GM18498 (cell line): ENCODE data around the gene OSBPL6.

Source experiments
- ATAC-seq: cut with Tn5 transposase; IDR thresholded peaks from one replicate; pipeline ENCODE4 v1.9.1; 2021; ENCODE audit warnings: mild to moderate bottlenecking, moderate library complexity; ENCODE audit not compliant: unreplicated experiment

Gene OSBPL6

GRCh38 chr2:178269438-178270224 lies 75.3 kb downstream of the OSBPL6 start:
- ATAC-seq: no peak

DNA sequence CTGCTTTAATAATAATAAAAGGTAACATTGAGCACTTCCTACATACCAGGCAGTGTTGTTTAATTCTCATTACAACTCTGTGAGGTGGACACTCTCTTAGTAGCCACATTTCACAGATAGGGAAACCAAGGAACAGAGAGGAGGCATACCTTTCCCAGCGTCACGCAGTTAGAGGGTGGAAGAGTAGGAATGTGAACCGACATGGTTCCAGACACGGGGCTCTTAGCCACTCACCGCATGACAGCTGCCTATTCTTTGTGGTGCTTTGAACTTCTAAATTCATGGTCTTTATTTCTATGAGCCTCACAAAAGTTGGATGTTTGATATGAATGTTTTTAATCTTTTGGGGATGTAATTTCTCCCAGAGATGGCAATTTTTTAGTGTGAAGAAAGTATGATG lies 76.0 kb downstream of the OSBPL6 start:
- ATAC-seq: no peak

GRCh38 chr2:178271094-178271493 lies 76.8 kb downstream of the OSBPL6 start:
- ATAC-seq: no peak

- no peak for ATAC-seq
Measured at GRCh38 chr2:178271629-178272333, 77.5 kb downstream of the OSBPL6 start.

DNA sequence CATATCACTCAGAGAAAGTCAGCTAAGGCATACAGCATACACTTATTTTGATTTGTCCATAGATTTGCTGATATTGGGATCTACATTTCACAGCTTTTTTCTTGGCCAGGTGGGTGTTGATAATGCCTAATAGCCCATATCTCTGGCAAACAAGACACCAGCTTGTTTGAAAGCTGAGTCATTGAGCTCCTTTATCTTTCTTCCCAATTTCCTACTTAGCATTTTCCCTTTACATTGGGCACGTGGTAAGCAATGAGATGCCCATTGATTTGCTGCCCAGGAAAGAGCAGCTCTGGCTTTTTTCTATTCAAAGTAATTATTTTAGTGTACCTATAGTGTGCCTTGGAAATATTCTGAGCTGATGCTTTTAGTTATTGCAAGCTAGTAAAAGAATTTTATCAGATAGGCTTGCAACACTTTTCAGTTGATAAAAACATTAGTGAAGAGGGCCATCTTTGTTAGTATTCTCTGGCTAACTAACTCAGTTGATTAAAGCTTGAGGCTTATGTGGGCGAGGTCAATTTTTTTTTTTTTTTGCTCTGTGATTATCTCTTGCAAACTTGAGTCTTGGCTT lies 79.6 kb downstream of the OSBPL6 start:
- no peak for ATAC-seq

DNA sequence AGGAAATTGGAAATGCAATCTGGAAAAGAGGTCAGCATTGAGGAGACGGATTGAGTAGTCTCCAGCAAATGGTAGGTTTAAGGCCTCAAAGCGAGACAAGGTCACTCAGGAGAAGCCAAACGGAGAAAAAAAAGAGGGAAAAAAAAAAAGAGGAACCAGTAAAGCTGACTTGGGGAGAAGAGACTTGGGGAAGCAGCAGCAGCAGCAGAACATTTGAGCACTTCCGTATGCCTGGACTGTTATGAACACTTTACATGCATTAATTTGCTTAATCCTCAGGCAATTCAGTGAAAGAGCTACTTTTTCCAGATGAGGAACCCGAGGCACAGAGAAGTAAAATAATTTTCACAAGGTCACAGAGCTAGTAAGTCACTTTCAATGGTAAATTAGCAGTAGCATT lies 81.3 kb downstream of the OSBPL6 start:
- ATAC-seq: no peak

DNA sequence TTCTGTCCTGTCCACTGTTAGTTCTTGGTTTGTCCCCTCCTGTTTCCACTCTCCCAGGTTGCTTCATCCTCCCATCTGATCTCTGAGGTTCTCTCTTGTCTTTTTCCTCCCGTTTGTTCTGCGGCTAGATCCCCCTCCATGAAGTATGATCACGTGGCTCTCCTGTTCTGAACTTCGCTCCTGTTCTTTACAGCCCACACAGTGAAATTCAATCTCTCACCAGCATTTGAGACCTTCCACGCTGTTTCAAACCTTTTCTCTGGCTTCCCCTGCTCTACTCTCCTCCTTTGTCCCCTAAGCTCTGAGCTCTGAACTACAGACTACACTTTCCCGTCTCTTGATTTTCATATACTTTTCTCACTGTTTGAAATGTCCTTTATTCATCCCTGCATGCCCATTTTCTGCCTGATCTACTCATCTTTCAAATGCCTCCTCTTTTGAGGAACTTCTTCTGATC lies 83.5 kb downstream of the OSBPL6 start:
- no peak for ATAC-seq

DNA sequence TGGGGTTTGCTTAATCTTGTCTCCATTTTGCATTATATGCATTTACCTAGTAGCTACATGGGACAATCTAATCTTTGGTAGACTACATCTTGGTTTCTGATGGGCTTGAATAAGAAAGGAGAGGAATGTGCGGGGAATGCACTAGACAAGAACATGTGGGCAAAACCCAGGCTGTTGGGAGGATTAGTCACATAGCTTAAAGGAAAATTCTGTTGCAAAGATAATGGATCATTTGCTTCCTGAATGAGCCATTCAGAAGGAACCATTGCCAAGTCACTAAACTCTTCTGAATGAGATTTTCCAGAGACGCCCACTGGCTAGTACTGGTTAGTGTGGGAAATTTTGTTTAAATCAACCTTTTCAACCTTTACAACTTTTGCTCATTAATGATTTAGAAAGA lies 84.8 kb downstream of the OSBPL6 start:
- ATAC-seq: no peak

DNA sequence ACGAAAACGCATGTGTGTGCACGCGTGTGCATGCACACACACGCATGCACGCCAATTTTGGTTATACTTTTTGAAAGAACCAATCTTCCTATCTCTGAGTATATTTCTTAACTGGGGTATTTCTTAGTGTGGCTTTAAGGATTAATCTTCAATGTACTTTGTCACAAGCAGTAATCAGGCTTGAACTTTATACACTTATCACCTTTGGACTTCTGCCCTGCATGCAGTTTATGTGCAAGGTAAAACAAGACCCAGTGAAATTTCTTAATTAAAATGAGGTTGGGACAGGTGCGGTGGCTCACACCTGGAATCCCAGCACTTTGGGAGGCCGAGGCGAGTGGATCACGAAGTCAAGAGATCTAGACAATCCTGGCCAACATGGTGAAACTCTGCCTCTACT lies 85.3 kb downstream of the OSBPL6 start:
- no peak for ATAC-seq

GRCh38 chr2:178280244-178280852 lies 86.0 kb downstream of the OSBPL6 start:
- peak; percentile 85 for ATAC-seq

- ATAC-seq: no peak
Measured at GRCh38 chr2:178282075-178282815, 87.9 kb downstream of the OSBPL6 start.

- ATAC-seq: no peak
Measured at GRCh38 chr2:178283341-178283918, 89.1 kb downstream of the OSBPL6 start.

- ATAC-seq: no peak
Measured at GRCh38 chr2:178284613-178285286, 90.4 kb downstream of the OSBPL6 start.

- ATAC-seq: no peak
Measured at GRCh38 chr2:178285287-178285615, 90.9 kb downstream of the OSBPL6 start.

DNA sequence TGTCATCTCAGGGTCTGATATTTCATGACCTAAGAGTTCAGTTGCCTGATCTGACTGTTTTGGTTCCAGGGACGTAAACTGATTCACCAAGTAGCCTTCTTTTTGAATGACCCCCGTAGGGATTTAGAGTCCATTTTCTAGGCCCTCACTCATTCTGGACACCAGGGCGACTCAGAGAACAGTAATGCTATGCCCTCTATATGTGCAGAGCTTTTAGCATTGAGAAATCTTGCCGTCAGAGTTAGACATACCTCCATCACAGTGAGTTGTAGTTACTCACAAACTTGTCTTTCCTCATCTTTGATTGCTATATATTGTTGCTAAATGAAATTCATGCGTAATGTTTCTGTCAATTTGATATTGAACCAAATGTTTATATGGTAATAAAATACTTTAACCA lies 92.3 kb downstream of the OSBPL6 start:
- ATAC-seq: no peak

DNA sequence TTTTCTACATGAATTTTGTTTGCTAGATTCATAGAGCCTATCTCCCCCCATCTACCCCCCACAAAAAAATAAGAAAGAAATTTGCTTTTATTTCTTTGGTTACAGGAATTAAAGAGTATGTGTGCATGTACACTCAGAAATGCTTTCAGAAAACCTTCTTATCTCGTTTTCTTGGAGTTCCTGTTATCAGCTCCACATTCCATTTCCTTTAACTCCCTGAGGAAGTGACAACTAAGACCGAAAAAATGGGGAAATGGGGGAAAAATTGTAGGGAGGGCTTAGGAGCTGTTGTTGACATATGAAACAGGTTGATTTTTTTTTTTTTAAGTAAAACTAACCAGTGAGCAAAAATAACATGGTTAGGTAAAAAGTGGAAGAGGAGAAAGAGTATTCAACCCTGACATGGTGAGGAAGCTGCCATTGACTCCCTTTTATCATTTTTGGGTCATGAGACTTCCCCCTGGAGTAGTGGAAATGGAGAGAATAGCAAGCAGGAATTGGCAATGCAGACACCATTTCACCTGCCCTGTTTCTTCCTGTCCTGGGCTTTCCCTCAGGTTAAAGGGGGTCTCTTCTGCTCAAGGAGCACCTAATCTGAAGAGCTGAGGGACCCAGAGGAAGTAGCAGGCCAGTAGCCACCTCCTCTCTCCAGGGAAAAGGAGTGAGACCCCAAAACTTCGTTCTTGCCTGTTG lies 93.5 kb downstream of the OSBPL6 start:
- no peak for ATAC-seq

GRCh38 chr2:178291703-178292102 lies 97.4 kb downstream of the OSBPL6 start:
- no peak for ATAC-seq

DNA sequence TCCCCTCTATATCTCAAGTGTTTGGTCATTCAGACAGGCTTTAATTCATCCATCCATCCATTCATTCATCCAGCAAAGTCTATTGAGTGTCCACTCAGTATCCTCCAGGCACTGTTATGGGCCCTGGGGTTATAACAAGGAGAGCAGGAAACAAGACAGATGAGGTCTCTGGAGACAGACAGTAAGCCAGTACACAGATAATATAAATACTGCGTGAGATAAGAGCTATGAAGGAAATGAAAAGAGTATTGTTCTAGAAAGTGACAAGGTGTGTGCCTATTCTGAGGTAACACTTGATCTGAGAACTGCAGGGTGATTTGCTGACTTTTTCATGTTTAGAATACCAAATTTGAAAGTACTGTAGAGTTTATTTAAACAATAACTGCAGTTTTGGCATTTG lies 98.3 kb downstream of the OSBPL6 start:
- ATAC-seq: no peak

- ATAC-seq: no peak
Measured at GRCh38 chr2:178295115-178295514, 100.8 kb downstream of the OSBPL6 start.

- no peak for ATAC-seq
Measured at GRCh38 chr2:178295906-178296305, 101.6 kb downstream of the OSBPL6 start.
